ENCODE data around the gene HAUS8.

The HAUS8 gene

DNA sequence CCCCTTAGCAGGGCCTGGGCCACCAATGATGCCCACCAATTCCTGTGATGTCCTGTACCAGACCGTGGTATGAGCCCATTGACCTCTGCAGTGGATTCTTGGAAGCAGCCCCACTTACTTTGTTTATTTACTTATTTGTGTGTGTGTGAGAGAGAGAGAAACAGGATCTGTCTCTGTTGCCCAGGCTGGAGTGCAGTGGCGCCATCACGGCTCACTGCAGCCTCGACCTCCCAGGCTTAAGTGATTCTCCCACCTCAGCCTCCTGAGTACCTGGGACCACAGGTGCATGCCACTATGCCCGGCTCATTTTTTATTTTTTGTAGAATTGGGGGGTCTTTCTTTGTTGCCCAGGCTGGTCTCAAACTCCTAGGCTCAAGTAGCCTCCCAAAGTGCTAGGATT is 13.3 kb upstream of the HAUS8 start:
- H3K27me3 ChIP-seq (ENCODE audit: insufficient read depth, poor library complexity, severe bottlenecking) = no peaks in the 10 kb centered on the region
- no peak overlapping the region for H3K4me3 ChIP-seq (ENCODE audit: severe bottlenecking)
- H3K4me1 ChIP-seq (ENCODE audit: insufficient read depth, poor library complexity, severe bottlenecking) = peaks cover 4% of the 10 kb centered on the region
- H3K36me3 ChIP-seq (ENCODE audit: low read depth) = no peaks in the 10 kb centered on the region
- TF ChIP-seq, protein P1, sequence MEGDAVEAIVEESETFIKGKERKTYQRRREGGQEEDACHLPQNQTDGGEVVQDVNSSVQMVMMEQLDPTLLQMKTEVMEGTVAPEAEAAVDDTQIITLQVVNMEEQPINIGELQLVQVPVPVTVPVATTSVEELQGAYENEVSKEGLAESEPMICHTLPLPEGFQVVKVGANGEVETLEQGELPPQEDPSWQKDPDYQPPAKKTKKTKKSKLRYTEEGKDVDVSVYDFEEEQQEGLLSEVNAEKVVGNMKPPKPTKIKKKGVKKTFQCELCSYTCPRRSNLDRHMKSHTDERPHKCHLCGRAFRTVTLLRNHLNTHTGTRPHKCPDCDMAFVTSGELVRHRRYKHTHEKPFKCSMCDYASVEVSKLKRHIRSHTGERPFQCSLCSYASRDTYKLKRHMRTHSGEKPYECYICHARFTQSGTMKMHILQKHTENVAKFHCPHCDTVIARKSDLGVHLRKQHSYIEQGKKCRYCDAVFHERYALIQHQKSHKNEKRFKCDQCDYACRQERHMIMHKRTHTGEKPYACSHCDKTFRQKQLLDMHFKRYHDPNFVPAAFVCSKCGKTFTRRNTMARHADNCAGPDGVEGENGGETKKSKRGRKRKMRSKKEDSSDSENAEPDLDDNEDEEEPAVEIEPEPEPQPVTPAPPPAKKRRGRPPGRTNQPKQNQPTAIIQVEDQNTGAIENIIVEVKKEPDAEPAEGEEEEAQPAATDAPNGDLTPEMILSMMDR (IDR thresholded peaks at IDR 0.05; ENCODE audit: poor library complexity, severe bottlenecking) = no peak
- no peak overlapping the region for H3K27ac ChIP-seq (ENCODE audit: poor library complexity, severe bottlenecking)
- no peaks in the 10 kb centered on the region for H3K9me3 ChIP-seq (ENCODE audit: severe bottlenecking)
- ATAC-seq (ENCODE audit: low read depth) (no peak), DNase-seq (ENCODE audit: low spot score) (no peak)

- no peak overlapping the region for H3K4me3 ChIP-seq (ENCODE audit: severe bottlenecking)
- no peaks in the 10 kb centered on the region for H3K27me3 ChIP-seq (ENCODE audit: insufficient read depth, poor library complexity, severe bottlenecking)
- no peak for DNase-seq (ENCODE audit: low spot score)
- no peaks in the 10 kb centered on the region for H3K9me3 ChIP-seq (ENCODE audit: severe bottlenecking)
- H3K27ac ChIP-seq (ENCODE audit: poor library complexity, severe bottlenecking) = no peak overlapping the region
- ATAC-seq (ENCODE audit: low read depth) = no peak
- no peaks in the 10 kb centered on the region for H3K36me3 ChIP-seq (ENCODE audit: low read depth)
- TF ChIP-seq, protein P1 (IDR thresholded peaks at IDR 0.05; ENCODE audit: poor library complexity, severe bottlenecking) = no peak
- H3K4me1 ChIP-seq (ENCODE audit: insufficient read depth, poor library complexity, severe bottlenecking) = peaks cover 4% of the 10 kb centered on the region
Measured at GRCh38 chr19:17086834-17087233, 11.6 kb upstream of the HAUS8 start.

DNA sequence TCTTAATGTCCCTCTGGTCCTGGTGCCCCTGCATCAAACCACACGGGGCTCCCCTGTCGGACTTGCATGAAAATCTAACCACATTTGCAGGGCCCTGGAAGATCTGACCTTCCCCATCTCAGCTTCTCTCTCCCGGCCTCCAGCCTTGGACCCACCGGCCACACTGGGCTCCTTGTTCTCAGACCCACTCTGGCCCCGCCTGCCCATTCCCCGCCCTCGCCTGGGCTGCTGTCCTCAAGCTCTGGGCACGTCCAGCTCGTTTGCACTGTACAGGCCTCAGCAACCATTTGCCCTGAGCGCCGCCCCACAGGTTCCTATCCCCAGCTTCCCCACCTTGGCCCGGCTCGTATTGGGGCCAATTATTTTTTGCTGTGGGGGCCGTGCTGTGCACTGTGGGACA is 10.9 kb upstream of the HAUS8 start:
- TF ChIP-seq, protein P1 (IDR thresholded peaks at IDR 0.05; ENCODE audit: poor library complexity, severe bottlenecking) = no peak
- H3K36me3 ChIP-seq (ENCODE audit: low read depth) = no peaks in the 10 kb centered on the region

GRCh38 chr19:17081672-17082630 is 6.7 kb upstream of the HAUS8 start:
- H3K36me3 ChIP-seq (ENCODE audit: low read depth) = no peaks in the 10 kb centered on the region
- TF ChIP-seq, protein P1 (IDR thresholded peaks at IDR 0.05; ENCODE audit: poor library complexity, severe bottlenecking) = no peak
- peaks cover 14% of the 10 kb centered on the region for H3K4me1 ChIP-seq (ENCODE audit: insufficient read depth, poor library complexity, severe bottlenecking)
- H3K4me3 ChIP-seq (ENCODE audit: severe bottlenecking) = no peak overlapping the region
- no peaks in the 10 kb centered on the region for H3K9me3 ChIP-seq (ENCODE audit: severe bottlenecking)
- no peak overlapping the region for H3K27ac ChIP-seq (ENCODE audit: poor library complexity, severe bottlenecking)
- H3K27me3 ChIP-seq (ENCODE audit: insufficient read depth, poor library complexity, severe bottlenecking) = no peaks in the 10 kb centered on the region
- ATAC-seq (ENCODE audit: low read depth) (no peak), DNase-seq (ENCODE audit: low spot score) (no peak)

More for the DNA sequence above, 10.9 kb upstream of the HAUS8 start:
- Histone ChIP-seq H3K27me3 (ENCODE audit: insufficient read depth, poor library complexity, severe bottlenecking) (no peaks in the 10 kb centered on the region), H3K27ac (ENCODE audit: poor library complexity, severe bottlenecking) (no peak overlapping the region), H3K4me1 (ENCODE audit: insufficient read depth, poor library complexity, severe bottlenecking) (peaks cover 4% of the 10 kb centered on the region), H3K4me3 (ENCODE audit: severe bottlenecking) (no peak overlapping the region), H3K9me3 (ENCODE audit: severe bottlenecking) (no peaks in the 10 kb centered on the region)
- ATAC-seq (ENCODE audit: low read depth) (no peak), DNase-seq (ENCODE audit: low spot score) (no peak)

DNA sequence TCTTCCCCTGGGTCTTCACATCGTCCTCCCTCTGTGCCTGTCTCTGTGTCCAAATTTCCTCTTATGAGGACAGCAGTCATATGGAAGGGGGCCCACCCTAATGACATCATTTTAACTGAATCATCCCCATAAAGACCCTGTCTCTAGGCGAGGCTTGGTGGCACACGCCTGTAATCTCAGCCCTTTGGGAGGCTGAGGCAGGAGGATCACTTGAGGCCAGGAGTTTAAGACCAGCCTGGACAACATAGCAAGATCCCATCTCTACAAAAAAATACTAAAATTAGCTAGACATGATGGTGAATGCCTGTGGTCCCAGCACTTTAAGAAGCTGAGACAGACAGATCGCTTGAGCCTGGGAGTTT is 5.2 kb upstream of the HAUS8 start:
- Histone ChIP-seq H3K27me3 (ENCODE audit: insufficient read depth, poor library complexity, severe bottlenecking) (no peaks in the 10 kb centered on the region), H3K9me3 (ENCODE audit: severe bottlenecking) (no peaks in the 10 kb centered on the region), H3K27ac (ENCODE audit: poor library complexity, severe bottlenecking) (peak overlapping the region; percentile 92), H3K4me1 (ENCODE audit: insufficient read depth, poor library complexity, severe bottlenecking) (peaks cover 17% of the 10 kb centered on the region), H3K4me3 (ENCODE audit: severe bottlenecking) (no peak overlapping the region), H3K36me3 (ENCODE audit: low read depth) (no peaks in the 10 kb centered on the region)
- no peak for DNase-seq (ENCODE audit: low spot score)
- TF ChIP-seq, protein P1 (IDR thresholded peaks at IDR 0.05; ENCODE audit: poor library complexity, severe bottlenecking) = peak; percentile 41
- no peak for ATAC-seq (ENCODE audit: low read depth)
